Suprapubic skin (tissue), 3 donors: ENCODE measurements around the gene MALT1.

Experiments used
- CTCF ChIP-seq, 2 donors: fragments of 200-600 bp in 1 of 2; fragments of 450-650 bp in 1 of 2; sonication (generic) in 1 of 2; IDR thresholded peaks; one replicate each; pipeline ENCODE4 v1.5.1; 2016 to 2019; ENCODE audit warnings: antibody characterized with exemption in 2 of 2, mild to moderate bottlenecking in 1 of 2, moderate library complexity in 1 of 2
- POLR2A ChIP-seq, 2 donors: fragments of 450-650 bp; IDR thresholded peaks; one replicate each; pipeline ENCODE4 v1.6.1; 2017; ENCODE audit warnings: antibody characterized with exemption in 2 of 2, mild to moderate bottlenecking in 2 of 2, moderate library complexity in 2 of 2

GRCh38 chr18:58714259-58714658 lies 43.0 kb downstream of the MALT1 start:
- TF ChIP-seq CTCF (IDR thresholded peaks at IDR 0.05) (no peak), POLR2A (IDR thresholded peaks at IDR 0.05) (no peak)
